Left lung (tissue), 10 donors: Measurements from ENCODE around the gene JUN. TPM values are rescaled to one million over a fixed set of nuclear protein-coding genes. Genes with fewer than 3 reads are reported as not detected.

Experiments used
- ATAC-seq: fragments of 200-7000 bp; cut with Tn5 transposase; one replicate; pipeline ENCODE4 v1.9.1; 2020; ENCODE audit warnings: moderate library complexity
- DNase-seq, 4 donors: peaks; one replicate each; pipeline ENCODE4 v3.0.0-alpha.2; 2013 to 2020
- H3K27ac ChIP-seq, 2 donors: fragments of 200-600 bp; sonication (generic) in 1 of 2; one replicate each; pipeline versions ENCODE4 v1.5.0 to v1.8.0; 2020 to 2021
- H3K27me3 ChIP-seq, 2 donors: fragments of 200-600 bp; sonication (generic) in 1 of 2; one replicate each; pipeline versions ENCODE4 v1.5.0 to v1.8.0; 2020 to 2021
- H3K36me3 ChIP-seq, 2 donors: fragments of 200-600 bp; sonication (generic) in 1 of 2; one replicate each; pipeline versions ENCODE4 v1.5.0 to v1.8.0; 2020 to 2021
- H3K4me1 ChIP-seq, 2 donors: fragments of 200-600 bp; one replicate each; pipeline ENCODE4 v1.8.0; 2021
- H3K4me3 ChIP-seq, 2 donors: fragments of 200-600 bp; sonication (generic) in 1 of 2; one replicate each; pipeline versions ENCODE4 v1.5.0 to v1.8.0; 2020 to 2021; ENCODE audit warnings: mild to moderate bottlenecking in 1 of 2
- H3K9me3 ChIP-seq, 2 donors: fragments of 200-600 bp; sonication (generic) in 1 of 2; one replicate each; pipeline versions ENCODE4 v1.5.0 to v1.8.0; 2020 to 2021
- intact Hi-C, 2 donors: fragments of 100-400 bp; cut with DNase I; formaldehyde crosslinking; loops; one replicate each; pipeline versions ENCODE4 v1.11.2 to v1.14.2; 2022
- polyA plus RNA-seq, 6 donors: library from polyadenylated mRNA; unstranded; fragments of 120-200 nt; gene quantifications; one replicate each; pipeline ENCODE4 v1.2.1, GENCODE V29; 2013; ENCODE audit not compliant: insufficient read length in 6 of 6
- total RNA-seq, 2 donors: library from RNA; stranded (reverse); fragmentation: NEBNext Ultra II Directional; extraction: Animal tissue kit (Norgen Biotek cat#: 25700); gene quantifications; one replicate each; pipeline ENCODE4 v1.2.1, GENCODE V29; 2021
- TF ChIP-seq, protein P1 (sequence below), 2 donors: fragments of 200-600 bp; sonication (generic) in 1 of 2; IDR thresholded peaks; one replicate each; pipeline versions ENCODE4 v1.5.0 to v1.8.0; 2021; ENCODE audit warnings: antibody characterized with exemption in 2 of 2
- donor health status: DM: no; HTN: yes; CAD: no.
- donor health status: DM: no; HTN: no; CAD: no.

JUN gene
- total and polyA plus RNA-seq, 8 donors, result 83.2 to 705 (median 174) TPM

DNA sequence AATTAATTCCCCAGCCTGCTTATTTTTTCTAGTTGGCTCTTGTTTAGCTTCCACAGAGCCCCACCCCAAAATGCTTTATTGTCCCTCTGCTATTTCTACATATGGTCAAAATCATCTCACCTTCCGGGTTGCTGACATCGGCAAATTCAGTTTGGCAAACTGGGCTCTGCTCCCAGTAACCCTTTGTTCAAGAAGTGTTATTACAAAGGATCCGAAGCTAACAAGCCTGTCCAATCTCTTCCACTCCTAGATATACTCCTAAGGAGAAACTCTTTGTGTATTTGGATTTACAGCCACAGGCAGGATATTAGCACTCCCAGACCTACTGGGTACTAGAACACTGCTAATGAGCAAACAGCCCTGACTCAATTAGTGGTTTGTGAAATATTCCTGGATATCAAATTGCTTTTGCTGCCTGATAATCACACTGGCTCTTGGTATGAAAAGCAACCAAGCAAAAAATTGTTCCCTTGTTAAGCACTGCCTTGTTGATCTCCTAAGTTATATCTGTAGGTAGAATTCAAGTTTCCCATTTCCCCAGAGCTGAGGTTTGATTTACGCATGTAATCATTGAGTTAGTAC, 4.0 kb downstream of the JUN start:
- intact Hi-C loops, result loop anchor here in 1 of 2 donors (5.0 to 10.0 kb wide), 2 partner anchors 125 to 517 kb away; partner anchors contain the start of gene FGGY
- ATAC-seq, result no peak

DNA sequence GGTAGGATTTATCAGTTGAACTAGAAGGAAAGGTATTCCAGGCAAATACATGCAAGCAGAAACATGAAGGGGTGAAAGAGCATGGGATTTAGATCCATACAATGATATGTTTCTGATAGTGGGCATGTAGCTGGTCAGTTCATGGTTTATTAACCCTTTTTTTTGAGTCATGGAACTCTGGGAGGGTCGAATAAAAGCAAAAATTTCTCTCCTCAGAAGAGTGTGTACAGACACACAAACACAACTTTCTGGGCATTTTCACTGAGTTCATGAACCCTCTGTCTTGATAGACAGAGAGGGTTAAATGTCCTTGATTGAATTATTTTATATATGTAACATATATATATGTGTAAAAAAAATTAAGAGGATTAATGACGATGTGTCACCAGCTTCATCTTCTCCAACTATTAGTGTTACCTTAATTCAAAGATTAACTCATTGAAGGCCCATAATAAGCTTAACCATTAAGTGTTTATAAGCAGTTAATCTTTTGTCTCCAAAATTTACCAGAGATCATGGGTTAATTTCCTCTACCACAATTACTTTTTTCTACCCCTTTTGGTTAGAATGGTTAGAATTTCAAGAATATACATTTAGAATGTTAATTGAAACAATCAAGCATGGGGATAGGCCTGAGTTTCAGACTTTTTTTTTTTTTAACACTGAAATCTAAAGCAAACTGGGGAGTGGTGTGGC, 4.6 kb downstream of the JUN start:
- no peak overlapping the region for H3K4me3 ChIP-seq

More for the DNA sequence above, 4.0 kb downstream of the JUN start:
- Histone ChIP-seq H3K27ac (peak overlapping the region; percentile 29 to 100), H3K36me3 (peaks cover 0 to 10% of the 10 kb centered on the region in 2 donors), H3K27me3 (peaks cover 0 to 37% of the 10 kb centered on the region in 2 donors), H3K9me3 (no peaks in the 10 kb centered on the region), H3K4me1 (peaks cover 17 to 24% of the 10 kb centered on the region in 2 donors), H3K4me3 (peak overlapping the region in 1 of 2 donors; percentile 80)
- TF ChIP-seq, protein P1, sequence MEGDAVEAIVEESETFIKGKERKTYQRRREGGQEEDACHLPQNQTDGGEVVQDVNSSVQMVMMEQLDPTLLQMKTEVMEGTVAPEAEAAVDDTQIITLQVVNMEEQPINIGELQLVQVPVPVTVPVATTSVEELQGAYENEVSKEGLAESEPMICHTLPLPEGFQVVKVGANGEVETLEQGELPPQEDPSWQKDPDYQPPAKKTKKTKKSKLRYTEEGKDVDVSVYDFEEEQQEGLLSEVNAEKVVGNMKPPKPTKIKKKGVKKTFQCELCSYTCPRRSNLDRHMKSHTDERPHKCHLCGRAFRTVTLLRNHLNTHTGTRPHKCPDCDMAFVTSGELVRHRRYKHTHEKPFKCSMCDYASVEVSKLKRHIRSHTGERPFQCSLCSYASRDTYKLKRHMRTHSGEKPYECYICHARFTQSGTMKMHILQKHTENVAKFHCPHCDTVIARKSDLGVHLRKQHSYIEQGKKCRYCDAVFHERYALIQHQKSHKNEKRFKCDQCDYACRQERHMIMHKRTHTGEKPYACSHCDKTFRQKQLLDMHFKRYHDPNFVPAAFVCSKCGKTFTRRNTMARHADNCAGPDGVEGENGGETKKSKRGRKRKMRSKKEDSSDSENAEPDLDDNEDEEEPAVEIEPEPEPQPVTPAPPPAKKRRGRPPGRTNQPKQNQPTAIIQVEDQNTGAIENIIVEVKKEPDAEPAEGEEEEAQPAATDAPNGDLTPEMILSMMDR (IDR thresholded peaks at IDR 0.05), result no peak
- peak in 3 of 4 donors; percentile 49 to 90 (median 69) for DNase-seq

DNA sequence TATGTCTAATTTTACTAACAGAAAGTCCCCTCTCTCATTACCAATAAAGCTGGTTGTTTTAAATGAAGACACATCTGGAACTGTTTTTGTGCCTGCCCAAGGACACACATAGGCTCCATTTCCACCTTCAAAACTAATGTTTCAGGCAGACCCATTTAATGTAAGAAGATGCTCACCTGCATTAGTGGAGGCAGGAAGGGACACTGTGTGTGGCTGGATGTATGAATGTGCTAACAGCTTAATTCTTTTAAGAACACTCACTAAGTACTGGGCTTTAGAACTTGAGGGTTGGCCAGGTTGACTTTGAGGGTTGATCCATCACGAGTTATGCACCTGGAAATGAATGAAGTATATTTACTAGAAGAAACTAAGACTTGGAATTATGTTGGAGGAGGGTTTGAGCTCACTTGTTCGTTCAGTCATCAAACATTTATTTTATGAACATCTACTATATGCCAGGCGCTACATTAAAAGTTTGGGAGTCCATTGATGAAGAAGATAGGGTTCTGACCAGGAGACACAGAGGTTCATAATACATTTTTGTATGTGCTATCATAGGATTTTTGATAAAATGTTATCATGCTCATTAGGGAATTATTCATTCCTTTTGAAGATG, 5.4 kb downstream of the JUN start:
- no peak overlapping the region for H3K4me3 ChIP-seq
- ATAC-seq, result no peak
- H3K27me3 ChIP-seq, result peaks cover 0 to 29% of the 10 kb centered on the region in 2 donors
- intact Hi-C loops, result no loop called here
- no peak for DNase-seq
- TF ChIP-seq, protein P1 (IDR thresholded peaks at IDR 0.05), result no peak
- H3K27ac ChIP-seq, result no peak overlapping the region
- peaks cover 17 to 27% of the 10 kb centered on the region in 2 donors for H3K4me1 ChIP-seq
- H3K36me3 ChIP-seq, result peaks cover 0 to 10% of the 10 kb centered on the region in 2 donors
- no peaks in the 10 kb centered on the region for H3K9me3 ChIP-seq

More for the DNA sequence above, 4.6 kb downstream of the JUN start:
- Histone ChIP-seq H3K4me1 (peaks cover 17 to 24% of the 10 kb centered on the region in 2 donors), H3K27me3 (peaks cover 0 to 30% of the 10 kb centered on the region in 2 donors), H3K36me3 (peaks cover 0 to 10% of the 10 kb centered on the region in 2 donors), H3K9me3 (no peaks in the 10 kb centered on the region), H3K27ac (peak overlapping the region in 1 of 2 donors; percentile 100)
- peak in 1 of 4 donors; percentile 44 for DNase-seq
- intact Hi-C loops, result no loop called here
- TF ChIP-seq, protein P1 (IDR thresholded peaks at IDR 0.05), result no peak
- ATAC-seq, result no peak

DNA sequence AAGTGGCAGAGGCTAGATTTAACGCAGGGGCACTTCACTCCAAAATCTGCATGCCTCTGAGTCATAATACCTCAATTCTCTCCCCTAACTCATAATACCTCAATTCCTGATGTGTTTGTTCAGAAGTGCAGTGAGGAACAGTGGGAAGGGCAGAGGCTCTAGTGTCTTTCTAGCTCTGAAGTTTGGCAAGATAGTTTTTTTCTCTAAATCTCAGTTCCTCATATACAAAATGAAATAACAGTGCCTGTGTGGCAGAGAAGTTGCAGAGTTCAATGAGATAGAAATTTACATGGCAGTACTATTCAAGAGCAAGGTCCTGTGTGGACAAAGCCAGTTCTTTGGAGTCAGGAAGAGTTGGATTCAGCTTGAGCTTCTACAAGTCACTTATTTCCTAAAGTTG, 9.8 kb downstream of the JUN start:
- no peaks in the 10 kb centered on the region for H3K9me3 ChIP-seq
- H3K4me1 ChIP-seq, result peaks cover 0 to 14% of the 10 kb centered on the region in 2 donors
- intact Hi-C loops, result no loop called here
- DNase-seq (no peak), ATAC-seq (no peak)
- H3K36me3 ChIP-seq, result no peaks in the 10 kb centered on the region
- no peaks in the 10 kb centered on the region for H3K27me3 ChIP-seq
- H3K4me3 ChIP-seq, result no peak overlapping the region
- peak overlapping the region in 1 of 2 donors; percentile 11 for H3K27ac ChIP-seq
- TF ChIP-seq, protein P1 (IDR thresholded peaks at IDR 0.05), result no peak

DNA sequence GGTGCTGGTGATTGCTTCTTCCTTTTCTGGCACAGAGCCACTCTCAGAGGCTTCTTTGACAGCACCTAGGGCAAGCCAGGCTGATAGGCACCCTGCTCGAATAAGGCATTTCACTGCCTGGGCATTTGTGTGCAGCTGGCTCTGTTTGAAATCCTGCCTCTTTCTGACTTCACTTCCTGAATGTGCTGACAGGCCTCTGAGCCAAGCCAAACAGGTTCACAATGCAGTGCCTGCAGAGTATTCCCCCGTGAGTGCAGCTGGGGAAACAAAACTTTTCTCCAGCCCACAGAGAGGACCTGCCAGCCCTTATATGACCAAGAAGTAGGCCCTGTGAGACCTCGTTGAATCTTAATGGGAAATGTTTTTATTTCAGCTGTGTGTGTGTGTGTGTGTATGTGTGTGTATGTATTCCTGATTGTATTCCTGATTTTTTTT, 10.4 kb downstream of the JUN start:
- DNase-seq, result peak in 2 of 4 donors; percentile 38 to 68
- H3K27me3 ChIP-seq, result no peaks in the 10 kb centered on the region
- H3K27ac ChIP-seq, result peak overlapping the region in 1 of 2 donors; percentile 11
- intact Hi-C loops, result no loop called here
- ATAC-seq, result peak; percentile 86
- no peak overlapping the region for H3K4me3 ChIP-seq
- peaks cover 0 to 17% of the 10 kb centered on the region in 2 donors for H3K4me1 ChIP-seq
- H3K36me3 ChIP-seq, result no peaks in the 10 kb centered on the region
- TF ChIP-seq, protein P1 (IDR thresholded peaks at IDR 0.05), result no peak
- H3K9me3 ChIP-seq, result no peaks in the 10 kb centered on the region
